Left colon (tissue), 2 donors: ENCODE measurements around the gene KIAA0930. TPM values are rescaled to one million over a fixed set of nuclear protein-coding genes. Genes with fewer than 3 reads are reported as not detected.
"Not testable (repeated sequence)": the region's sequence is repeated elsewhere in the genome, so short reads cannot be mapped to it uniquely, and the experiment has no call there.

Source experiments
- ATAC-seq: fragments of 200-7000 bp; cut with Tn5 transposase; one replicate; pipeline ENCODE4 v1.9.1; 2020; ENCODE audit warnings: mild to moderate bottlenecking, moderate library complexity
- DNase-seq, 2 donors: peaks; one replicate each; pipeline ENCODE4 v3.0.0-alpha.2; 2020
- intact Hi-C, 2 donors: fragments of 100-400 bp; cut with DNase I in 1 of 2; cut with micrococcal nuclease in 1 of 2; formaldehyde crosslinking; loops; one replicate each; pipeline versions ENCODE4 v1.11.2 to v1.14.0; 2022; cut with DNase I, micrococcal nuclease
- total RNA-seq, 2 donors: library from RNA; stranded (reverse); fragmentation: NEBNext Ultra II Directional; extraction: Animal tissue kit (Norgen Biotek cat#: 25700); gene quantifications; one replicate each; pipeline ENCODE4 v1.2.1, GENCODE V29; 2021
- donor health status: DM: no; HTN: no; CAD: no.
- donor health status: DM: yes; HTN: yes; CAD: no.

The KIAA0930 gene
- total RNA-seq, 2 donors from 2014 or later = 36.0 to 52.2 TPM

DNA sequence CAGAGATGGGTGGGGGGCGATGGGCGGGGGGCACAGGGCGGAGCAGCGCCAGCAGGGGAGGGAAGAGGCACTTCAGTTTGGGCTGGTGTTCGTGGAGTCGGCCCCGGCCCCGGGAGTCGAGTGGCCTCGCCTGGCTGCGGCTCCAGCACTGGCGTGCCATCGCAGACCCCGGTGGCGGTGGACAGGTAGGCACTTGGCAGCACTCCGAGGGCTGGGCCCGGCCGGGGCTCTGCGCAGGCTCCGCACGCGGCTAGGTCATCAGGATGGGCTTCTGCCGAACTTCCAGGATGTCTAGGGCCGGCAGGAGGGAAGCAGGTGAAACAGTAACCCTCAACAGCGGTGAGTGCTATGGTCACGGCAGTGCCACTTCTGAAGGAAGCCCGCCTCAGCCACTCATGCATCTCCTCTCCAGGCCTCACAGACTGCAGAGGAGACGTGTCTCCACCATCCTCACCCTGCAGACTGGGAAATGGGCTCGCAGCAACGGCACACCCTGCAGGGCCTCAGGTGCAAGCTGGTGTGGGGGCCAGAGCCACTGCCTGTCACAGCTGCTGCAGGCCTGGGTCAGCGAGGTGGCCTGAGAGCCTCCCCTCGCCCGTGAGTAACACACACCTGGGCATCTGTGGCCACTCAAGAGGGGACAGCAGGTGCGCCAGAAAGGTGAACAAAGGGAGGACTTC, 43.6 kb downstream of the KIAA0930 start:
- intact Hi-C loops = no loop called here
- ATAC-seq = no peak
- no peak for DNase-seq

DNA sequence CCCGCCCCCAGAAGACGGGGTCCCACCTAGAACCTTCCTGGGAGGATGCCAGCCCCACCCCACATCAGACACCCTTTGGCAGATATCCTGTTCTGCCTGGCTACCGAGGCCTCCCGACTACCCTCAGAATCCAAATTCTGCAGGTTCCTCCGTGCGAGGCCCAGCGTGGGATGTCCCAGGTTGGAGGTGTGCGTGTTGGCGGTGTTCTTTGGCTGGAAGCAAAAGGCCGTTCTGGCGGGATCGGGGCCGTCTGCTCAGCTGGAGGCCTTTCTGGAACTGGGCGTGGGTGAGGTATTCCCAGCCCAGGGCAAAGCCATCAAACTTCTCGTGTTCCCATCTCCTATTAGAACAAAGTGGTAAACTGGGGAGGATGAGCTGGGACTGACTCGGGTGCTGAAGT, 44.4 kb downstream of the KIAA0930 start:
- intact Hi-C loops = no loop called here
- DNase-seq (no peak), ATAC-seq (no peak)

DNA sequence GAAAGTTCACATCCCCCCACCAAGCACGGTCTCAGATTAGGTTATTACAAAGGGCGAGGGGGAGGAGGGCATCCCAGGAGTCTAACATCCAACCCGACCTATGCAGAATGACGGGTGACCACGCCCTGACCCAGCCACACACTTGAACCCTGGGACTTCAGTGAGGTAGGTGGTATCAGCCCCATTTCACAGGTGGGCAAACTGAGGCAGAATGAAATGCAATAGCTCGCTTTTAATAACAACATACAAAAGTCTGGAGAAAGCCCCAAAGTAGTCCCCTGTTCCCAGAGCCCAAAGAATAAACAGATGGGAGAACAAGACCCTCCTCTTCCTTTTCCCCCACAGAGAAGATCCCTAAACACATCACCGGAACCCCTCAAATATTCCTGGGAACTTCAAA, 45.1 kb downstream of the KIAA0930 start:
- ATAC-seq = no peak
- intact Hi-C loops = no loop called here
- no peak for DNase-seq

DNA sequence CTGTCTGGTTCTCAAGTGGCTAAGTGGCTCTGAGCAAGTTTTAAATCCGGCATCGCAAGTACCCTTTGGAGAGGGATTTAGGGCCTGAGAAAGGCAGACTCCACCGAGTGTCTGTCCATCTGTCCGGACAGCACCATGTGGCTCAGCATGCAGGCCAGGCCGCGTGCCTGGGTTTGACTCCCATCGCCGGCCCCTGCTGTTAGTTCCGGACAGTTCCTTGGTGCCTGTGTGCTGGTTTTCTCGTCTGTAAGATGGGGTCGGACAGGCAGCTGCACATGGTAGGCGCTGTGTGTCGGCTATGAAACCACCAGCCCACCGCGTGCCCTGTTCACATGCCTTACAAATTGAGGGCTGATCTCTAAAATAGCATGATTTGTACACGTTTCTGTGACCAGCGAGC, 46.0 kb downstream of the KIAA0930 start:
- intact Hi-C loops = no loop called here
- no peak for ATAC-seq
- DNase-seq = no peak

DNA sequence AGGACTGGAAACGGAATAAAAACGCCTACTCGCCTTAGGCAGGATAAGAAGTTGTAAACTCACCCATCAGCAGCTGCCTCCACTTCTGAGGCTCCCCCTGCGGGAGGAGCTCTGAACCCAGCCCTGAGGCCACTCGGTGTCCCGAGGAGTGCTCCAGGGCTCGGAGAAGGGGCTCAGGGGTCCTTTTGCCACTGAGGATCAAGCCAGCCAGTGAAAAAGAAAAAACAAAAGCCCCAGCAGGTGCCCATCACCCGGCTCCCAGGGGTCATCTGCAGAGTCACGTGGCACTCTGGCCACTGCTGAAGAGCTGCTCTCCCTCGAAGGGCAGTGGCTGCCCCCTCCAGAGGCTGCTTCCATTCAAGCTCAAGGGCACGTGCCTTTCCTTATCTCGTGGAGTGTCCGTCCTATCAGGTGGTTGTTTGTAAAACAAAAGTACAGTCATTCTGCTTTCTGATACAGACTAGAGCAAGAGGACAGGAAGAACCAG, 48.0 kb downstream of the KIAA0930 start:
- intact Hi-C loops = no loop called here
- no peak for DNase-seq
- ATAC-seq = no peak

DNA sequence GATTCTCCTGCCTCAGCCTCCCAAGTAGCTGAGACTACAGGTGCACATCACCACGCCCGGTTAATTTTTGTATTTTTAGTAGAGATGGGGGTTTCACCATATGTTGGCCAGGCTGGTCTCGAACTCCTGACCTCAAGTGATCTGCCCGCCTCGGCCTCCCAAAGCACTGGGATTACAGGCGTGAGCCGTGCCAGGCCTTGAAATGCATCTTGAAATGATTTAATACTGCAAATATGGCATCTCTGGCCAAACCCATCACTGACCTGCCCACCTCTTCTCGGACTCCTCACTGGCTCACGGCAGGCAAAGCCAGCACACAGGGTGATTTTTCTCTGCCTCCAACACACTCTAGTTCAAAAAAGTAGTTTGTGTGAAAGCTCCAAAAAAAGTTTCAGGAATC, 48.9 kb downstream of the KIAA0930 start:
- ATAC-seq, intact Hi-C loops, DNase-seq: not testable (repeated sequence)

DNA sequence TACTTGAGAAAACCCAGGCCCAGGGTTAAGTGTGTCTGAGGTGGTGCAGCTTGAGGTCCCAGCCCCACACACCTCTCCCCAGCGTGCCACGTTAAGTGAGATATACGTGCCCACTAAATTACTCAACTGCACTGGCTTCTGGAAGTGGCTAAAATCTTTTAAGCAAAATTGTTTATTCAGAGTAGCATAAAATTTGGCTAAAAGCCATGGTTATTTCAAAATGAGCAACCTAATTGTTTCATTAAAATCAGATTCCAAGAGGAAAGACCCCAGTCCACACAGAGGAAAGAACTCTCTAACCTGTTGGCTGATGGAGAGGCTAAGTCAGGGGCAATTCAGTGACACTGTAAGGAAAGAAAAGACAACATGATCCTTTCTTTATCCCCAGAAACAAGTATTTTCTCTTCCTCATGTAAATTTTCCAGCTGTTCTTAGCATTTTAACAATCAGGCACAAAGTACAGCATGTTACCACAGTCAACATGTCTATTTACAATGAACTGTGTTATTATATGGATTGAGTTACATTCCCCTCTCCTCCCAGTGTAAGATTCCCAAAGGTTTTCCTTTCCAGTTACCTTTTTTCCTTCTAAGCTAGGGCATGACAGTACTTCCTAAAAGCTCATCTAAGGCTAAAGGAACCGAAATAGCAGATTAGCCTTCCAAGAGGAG, 50.4 kb downstream of the KIAA0930 start:
- ATAC-seq (no peak), DNase-seq (no peak)
- intact Hi-C loops = no loop called here

DNA sequence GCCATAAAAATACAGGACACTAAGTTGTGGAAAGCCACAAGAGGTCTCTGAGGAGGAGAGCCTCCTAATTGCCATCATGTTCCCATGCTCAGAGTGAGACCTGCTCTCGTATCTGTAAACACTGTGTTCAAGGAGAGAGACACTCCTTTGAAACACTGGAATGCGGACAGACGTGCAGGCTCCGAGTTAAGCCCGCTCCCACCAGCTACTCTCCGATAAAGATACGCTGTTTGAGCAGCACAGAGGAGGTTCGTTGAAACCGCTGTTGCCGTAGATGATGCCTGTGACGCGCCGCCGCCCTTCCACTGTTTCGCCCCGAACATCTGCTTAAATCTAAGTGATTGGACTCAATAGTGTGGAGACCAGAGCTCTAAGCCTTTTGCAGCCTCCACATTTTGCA, 51.9 kb downstream of the KIAA0930 start:
- ATAC-seq (no peak), DNase-seq (no peak)
- intact Hi-C loops = no loop called here

DNA sequence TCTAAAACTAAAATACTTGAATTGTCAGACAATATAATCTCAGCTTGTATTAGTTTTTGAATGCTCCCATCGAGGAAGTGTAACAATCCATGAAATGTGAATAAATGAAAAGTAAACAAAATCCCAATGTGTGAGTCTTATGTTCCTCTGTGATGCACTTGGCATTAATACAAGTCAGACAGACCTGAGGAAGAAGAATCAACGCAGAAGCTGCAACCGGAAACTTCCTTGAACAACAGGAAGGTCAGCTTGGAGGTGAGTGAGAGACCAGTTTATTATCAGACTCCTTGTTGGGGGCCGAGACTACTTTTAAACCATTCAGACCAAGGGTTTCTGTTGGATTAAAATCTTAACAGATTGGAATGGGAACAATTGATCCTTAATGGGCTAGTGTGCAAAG, 52.8 kb downstream of the KIAA0930 start:
- DNase-seq = no peak
- ATAC-seq = no peak
- intact Hi-C loops = no loop called here

DNA sequence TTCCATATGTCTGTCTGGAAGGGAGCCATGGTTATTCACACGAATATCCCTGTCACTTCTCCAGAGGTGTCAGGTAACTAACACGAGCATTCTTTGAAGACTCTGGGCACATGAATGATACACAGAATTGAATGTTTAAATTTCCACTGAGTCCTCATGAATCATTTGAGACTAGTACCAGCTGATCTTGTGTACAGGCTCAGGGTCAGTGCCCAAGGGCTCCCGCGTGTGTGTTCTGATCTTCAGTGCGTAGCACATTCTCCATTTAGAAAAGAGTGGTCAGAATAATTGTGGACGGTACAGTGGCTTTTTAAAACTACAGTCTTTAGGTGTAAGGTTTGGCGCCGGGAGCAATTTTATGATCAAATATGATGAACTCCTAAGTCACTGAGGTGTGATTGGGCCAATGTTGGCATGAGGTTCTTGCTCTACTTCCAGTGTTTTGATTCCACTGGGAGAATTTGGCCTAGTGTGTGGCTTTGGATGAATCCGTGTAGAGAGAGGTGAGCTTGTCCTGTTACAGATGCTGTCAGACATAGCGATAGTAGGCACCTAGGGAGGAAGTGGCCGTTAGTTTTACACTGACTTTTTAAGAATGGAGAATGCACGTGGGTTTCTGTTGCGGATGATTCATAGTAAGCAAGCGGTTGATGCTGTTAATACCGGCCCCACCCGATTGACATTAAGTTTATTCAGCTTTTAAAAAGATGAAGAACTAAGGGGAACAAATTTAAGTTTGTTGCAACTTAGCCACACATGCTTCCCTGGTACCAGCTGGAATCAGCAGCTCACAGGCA, 54.8 kb downstream of the KIAA0930 start:
- intact Hi-C loops = no loop called here
- ATAC-seq (no peak), DNase-seq (no peak)

DNA sequence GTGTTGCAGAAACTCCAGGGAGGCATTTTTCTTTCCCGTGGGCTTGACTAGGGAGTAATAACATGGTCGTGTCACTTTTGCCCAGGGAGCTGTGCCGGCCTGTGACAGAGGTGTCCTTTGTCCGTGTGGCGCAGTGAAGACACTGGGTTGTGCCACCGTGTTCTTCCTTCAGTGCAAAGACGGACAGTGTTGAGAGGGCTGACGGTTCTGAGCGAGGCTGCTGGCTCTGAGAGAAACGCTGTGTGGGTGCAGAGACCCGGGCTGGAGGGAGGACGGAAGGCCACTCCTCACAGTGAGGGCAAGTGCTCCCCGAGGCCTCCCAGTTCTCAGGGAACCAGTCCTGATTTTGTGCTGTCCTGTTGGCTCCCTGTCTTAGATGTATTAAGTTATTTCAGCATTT, 56.7 kb downstream of the KIAA0930 start:
- DNase-seq = no peak
- no peak for ATAC-seq
- intact Hi-C loops = no loop called here

DNA sequence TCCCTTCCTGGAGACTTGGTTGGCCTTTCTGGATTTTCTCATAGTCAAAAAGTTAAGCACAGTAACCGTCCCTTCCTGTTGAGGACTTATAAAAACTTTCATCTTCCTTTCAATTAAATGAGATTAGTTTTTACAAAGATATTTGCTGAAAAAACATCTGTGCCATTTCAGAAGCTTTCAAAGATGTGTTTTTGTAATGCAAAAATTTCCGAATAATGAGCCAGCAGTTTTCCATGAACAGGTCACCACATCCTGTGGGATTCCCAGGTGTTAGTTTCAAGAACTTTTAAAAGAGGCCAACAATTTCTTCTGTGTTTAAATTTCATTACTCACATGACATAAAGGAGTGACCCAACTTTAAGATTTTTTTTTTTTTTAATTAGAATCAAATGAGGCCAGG, 58.9 kb downstream of the KIAA0930 start:
- no peak for DNase-seq
- no peak for ATAC-seq
- intact Hi-C loops = no loop called here

DNA sequence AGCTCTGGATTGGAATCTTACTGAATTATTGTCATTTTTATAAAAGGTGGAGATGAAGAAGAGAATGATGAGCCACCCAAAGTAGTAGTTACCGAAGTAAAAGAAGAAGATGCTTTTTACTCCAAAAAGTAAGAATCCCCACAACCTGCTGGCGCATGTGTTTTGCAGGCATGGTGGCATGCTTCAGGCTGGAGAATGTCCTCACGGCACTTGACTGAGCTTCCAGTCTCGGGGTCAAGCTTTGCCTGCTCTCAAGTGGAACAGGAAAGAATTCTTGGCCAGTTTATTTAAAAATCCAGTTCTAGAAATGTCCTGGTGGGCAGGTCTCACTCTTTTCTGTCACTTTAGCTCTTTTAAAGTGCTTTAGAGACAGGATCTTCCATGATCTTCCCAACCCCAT, 59.5 kb downstream of the KIAA0930 start:
- no peak for DNase-seq
- intact Hi-C loops = no loop called here
- no peak for ATAC-seq

DNA sequence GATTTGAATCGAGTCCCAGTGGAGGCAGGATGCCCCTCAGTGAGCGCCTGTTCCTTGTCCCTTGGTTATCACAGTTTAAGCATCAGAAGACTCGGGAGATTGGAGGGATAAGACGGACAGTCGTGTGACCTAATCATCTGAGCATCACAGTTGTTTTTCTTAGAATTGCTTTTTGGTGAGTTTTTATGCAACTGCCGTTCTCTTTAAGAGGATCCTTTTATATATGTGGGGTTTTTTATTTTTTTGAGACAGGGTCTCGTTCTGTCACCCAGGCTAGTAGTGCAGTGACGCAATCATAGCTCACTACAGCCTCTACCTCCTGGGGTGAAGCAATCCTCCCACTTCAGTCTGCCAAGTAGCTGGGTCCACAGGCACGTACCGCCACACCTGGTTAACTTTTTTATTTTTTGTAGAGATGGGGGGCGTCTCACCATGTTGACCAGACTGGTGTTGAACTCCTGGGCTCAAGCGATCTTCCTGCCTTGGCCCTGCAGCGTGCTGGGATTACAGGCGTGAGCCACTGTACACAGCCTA, 60.5 kb downstream of the KIAA0930 start:
- DNase-seq = no peak
- ATAC-seq = no peak
- intact Hi-C loops = no loop called here

DNA sequence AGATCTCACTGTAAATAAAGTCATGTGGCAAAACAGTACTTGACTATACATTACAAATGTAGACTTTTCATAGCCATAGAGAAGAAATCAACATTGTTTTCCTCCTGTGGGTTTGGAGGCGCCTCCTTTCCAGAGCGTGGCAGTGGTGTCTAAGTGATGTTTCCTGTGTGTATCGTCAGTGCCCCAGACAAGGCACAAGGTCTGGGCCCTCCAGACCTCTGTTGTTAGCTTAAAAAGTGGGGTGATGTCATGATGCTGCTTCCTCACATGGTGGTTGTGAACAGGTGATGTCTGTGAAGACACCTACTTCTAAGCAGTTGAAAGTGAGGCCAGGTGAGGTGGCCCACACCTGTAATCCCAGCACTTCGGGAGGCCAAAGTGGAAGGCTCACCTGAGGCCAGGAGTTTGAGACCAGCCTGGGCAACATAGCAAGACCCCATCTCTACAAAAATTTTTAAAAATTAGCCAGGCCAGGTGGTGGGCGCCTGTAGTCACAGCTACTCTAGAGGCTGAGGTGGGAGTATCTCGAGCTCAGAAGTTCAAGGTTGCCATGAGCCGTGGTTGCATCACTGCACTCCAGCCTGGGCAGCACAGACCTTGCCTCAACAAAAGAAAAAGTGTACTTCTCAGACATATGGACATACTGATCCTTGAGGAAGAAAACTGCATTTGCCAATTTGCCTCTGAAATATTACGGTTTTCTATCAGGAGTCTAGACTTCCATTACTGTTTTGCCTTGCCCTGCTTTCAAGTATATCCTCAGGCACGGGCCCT, 61.2 kb downstream of the KIAA0930 start:
- ATAC-seq = no peak
- intact Hi-C loops = no loop called here
- DNase-seq = no peak

DNA sequence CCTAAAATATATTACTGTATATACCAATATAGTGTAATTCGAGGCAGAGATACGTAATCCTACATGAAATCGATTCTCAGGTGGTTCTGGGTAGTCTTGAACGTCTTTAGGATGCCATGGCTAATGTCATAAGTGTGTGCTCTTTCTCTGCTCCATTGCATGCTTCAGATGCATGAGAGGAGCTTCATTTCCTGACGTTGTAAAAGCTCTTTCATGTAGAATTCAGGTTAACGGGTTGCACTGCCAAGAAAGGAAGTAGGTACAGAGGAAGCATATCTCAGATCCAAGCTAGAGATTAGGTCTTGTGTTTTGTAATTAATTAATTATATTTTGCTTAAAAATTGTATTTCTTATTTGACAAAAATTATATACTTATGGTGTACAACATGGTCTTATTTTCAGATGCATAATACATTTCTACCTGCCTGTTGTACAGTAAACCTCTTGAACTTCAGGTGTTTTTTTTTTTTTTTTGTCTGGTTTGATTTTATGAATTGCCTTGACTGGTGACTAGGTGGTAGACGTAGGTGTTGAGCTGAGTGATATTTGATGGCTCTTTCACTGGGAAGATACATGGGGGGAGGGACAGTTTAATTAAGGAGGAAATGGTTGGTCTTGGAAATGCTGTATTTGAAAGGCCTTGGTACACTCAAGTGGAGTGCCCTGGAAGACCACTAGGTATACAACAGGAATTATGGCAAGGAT, 67.7 kb downstream of the KIAA0930 start:
- DNase-seq = no peak
- intact Hi-C loops = no loop called here
- no peak for ATAC-seq

DNA sequence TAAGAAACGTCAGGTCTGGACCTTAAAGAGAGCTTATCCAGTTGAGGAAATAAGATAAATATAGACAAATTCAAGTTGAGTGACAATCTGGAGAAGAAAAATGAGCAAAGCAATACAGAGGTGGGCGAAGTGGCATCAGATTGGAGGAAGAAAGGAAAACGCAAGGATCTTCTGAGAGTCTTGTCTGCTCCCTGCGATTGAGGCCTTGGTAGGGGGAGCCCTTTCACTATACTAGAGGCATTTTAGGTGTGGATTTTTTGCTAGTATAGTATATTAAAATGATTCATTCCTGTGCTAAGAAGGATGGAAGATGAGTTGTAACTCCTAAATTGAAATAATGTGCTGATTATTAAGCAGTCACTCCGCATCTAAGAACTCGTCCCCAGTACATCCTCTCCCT, 68.9 kb downstream of the KIAA0930 start:
- intact Hi-C loops = no loop called here
- ATAC-seq (no peak), DNase-seq (no peak)
